NCI-H2227 (cell line): ENCODE data around the gene NOS3.
A peak's percentile ranks its signal among the peaks of the same experiment; 100 is the strongest.

Experiments used
- DNase-seq: peaks from one replicate; lab custom pipeline; 2025; ENCODE audit not compliant: unreplicated experiment; lab: John Stamatoyannopoulos, UW

NOS3 gene

GRCh38 chr7:150978126-150978789 lies 12.6 kb upstream of the NOS3 start, which contains the start of gene KCNH2:
KCNH2 (minus strand) TSS chr7:150978321; CDS start chr7:150977913, 408 bp downstream.
- DNase-seq: peak; percentile 92

DNA sequence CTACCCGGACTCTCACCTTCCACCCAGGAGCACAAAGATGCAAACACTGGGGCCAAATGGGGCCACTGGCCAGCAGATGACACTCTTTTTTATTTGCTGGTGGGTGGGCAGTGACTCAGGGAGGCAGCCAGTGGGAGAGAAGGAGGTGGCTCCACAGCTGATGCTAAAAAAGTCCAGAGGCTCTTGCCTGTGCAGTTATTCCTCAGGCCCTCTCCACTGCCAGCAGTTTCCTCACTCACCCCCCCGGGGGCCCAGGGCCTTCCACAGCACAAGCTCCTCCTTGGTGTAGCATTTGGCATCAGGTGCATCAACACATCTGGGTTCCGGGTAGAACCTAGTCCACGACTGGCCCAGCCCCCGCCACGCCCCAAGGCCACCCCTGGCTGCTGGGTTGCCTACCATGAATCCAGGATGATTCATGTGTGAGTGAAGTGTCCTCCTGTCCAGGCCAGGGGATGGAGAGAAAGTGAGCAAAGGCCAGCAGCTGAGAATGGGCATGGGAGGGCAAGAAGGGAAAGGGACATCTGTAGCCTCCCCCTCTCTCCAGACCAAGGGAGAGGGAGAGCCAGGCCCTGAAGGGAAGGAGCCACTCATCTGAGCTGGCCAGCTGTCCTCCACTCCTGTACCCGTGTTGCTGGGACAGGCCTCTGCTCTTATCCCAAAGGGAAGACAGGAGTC lies 11.0 kb upstream of the NOS3 start:
- no peak for DNase-seq

GRCh38 chr7:150980663-150981062 lies 10.2 kb upstream of the NOS3 start:
- DNase-seq: peak; percentile 33

DNA sequence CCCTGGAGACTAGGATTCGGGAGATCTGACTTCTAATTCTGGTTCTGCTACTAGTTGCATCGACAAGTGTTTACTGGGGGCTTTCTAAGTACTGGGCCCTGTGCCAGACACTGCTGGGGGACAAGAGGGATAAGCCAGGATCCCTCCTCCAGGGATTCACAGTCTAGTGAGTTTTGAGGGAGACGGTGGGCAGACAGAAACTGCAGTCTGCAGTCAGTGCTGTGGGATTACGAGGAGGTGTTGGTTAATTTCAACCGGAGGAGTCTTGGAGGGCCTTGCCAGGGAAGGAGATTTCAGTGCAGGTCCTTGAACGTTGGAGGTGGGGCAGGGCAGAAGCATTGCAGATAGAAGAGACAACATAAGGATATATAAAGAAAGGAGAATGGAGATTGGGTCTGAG lies 9.2 kb upstream of the NOS3 start:
- DNase-seq: no peak

DNA sequence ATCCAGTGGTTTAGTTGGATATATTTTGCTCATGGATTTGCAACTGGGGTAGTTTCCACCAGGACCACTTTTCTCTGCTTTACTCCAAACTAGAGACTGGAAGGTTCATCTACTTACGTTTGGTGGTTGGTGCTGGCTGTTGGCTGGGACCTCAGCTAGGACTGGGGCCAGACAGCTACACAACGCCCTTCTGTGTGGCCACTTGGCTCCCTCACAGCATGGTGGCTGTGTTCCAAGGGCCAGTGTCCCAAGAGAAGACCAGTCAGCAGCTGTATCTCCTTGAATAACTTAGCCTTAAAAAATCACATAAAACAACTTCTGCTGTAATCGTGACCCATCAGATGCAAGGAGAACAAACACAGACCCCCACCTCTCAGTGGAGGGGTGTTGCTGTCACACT lies 8.5 kb upstream of the NOS3 start:
- DNase-seq: no peak

DNA sequence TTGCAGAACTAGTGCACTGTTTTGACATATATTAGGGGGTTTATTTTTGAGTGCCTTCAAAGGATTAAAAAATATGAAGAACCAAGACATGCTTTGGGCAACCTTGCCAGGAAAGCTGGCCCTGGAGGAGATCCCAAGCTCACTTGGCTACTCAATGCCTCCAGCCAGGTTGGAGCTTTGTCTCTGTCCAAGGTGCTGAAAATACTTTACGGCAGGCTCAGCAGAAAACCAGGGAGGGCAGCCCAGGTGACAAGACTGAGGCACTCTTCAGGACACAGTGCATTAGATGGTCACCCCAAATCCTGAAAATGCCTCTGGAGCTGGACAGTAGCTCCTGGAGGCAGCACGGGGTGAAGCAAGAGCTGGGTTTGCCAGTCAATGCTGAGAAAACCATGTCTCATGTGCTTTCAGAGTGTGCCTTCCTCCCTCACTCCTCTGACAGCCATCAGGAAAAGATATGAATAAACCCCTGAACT lies 6.9 kb upstream of the NOS3 start:
- no peak for DNase-seq

DNA sequence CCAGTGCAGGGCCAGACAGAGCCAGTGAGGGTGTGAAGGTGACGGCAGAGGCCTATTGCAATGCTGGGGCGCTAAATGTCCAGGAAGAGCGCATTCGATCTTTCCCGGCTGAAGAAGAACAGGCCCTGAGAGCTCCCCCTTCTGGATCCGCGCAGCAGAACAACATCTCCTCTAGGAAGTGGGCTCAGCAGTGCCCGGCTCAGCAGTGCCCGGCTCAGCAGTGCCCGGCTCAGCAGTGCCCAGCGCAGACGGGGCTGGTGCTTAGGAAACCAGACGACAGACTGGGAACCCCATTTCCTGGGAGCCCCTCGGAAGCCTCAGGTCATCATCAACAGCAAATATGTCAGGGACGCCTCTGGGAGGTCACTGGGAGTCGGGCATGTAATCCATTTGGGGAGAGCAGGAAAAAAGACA lies 4.7 kb upstream of the NOS3 start:
- DNase-seq: peak; percentile 62

- DNase-seq: no peak
Observed at GRCh38 chr7:150986556-150986955, 4.3 kb upstream of the NOS3 start.

DNA sequence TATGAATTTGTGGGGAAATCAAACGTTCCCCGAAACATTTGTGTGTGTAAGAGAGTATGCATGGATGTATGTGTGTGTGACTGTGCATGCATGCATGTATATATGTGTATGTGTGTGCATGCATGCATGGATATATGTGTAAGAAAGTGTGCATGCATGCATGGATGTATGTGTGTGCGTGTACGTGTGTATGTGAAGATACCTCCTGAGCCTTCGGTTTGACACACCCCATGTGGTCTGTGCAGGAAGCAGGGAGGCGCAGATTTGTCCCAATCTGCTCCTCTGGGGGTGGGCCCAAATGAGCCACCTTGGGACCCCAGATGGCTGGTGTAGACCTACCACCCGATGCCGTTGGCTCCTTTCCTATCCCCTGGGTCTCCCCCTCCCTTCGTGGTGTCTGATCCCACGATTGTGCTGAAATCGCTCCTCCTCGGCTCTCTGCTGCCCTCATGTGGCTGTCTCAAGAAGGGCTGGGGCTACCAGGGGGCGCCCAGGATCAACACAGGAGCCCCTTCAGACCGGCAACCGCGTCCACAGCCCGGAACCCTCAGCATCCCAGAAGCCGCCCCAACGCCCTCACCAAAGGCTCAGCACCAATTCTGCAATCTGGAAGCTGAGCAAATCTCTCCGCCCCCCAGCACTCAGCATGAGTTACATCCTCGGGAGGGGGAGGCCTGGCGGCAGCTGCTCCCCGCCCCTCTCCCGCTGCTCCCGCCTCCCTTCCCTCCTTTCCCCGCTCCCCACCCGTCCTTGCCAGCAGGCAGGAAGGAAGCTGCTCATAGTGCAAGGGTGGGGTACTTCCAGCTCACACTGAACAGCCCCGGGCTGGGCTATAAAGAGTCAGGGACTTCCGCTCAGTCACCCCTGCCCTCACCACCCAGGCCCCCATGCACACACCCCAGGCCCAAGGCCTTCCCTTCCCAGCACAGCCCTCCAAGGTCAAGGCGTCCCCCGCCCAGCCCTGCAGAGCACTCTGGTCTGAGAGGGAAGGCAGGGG lies 2.3 kb upstream of the NOS3 start:
- peak; percentile 96 for DNase-seq

DNA sequence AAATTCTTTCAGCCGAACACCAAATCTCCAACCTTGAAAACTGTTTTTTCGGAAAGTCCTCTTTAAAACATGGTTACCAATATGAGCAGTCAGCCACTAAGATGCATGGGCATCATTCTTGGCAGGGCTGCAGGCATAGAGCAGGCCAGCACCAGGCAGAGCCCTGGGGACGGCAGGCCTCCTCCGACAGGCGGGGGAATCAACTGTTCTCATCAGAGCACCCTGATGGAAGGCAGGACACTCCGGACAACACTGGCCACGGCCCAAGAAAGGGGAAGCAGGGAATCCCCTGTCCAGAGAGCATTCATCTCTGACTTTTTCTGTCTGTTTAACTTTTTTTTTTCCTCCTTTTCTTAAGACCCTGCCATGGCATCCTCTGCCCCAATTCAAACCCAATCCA lies 1.4 kb upstream of the NOS3 start:
- no peak for DNase-seq

- DNase-seq: no peak
Observed at GRCh38 chr7:150992051-150992640, 1.3 kb downstream of the NOS3 start.

GRCh38 chr7:150992833-150993302 lies 2.1 kb downstream of the NOS3 start:
- DNase-seq: peak; percentile 73

GRCh38 chr7:150993511-150993910 lies 2.7 kb downstream of the NOS3 start:
- no peak for DNase-seq

DNA sequence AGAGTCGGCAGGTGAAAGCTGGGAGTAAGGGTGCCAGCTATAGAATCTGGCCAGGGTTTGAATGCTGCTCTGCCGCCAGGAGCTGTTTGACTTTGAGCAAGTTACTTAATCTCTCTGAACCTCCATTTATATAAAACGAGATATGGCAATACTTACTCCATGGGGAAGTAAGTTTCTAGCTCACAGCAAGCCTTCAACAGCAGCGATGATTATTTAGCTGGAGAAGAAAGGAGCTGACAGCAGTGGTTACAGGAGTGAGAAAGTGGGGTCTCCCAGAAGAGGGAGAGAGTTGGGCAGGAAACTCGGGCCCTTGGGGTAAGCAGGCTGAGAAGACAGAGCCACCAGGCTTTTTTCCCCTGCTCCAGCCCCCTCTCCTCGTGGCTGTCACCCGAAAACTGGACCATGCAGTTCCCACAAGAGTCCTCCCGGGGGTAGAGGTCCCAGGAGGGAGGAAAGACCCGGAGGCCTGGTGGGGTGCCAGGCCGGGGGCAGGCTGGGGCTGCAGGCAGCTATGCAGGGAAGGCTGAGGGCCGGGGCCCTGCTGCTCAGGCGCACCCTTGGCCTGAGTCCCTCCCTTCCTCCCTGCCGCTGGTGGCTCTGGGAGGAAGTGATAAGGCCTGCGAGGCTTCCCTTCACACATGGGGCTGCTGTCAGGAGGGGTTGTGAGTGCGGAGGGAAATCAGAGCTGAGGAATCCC lies 3.5 kb downstream of the NOS3 start:
- DNase-seq: no peak

DNA sequence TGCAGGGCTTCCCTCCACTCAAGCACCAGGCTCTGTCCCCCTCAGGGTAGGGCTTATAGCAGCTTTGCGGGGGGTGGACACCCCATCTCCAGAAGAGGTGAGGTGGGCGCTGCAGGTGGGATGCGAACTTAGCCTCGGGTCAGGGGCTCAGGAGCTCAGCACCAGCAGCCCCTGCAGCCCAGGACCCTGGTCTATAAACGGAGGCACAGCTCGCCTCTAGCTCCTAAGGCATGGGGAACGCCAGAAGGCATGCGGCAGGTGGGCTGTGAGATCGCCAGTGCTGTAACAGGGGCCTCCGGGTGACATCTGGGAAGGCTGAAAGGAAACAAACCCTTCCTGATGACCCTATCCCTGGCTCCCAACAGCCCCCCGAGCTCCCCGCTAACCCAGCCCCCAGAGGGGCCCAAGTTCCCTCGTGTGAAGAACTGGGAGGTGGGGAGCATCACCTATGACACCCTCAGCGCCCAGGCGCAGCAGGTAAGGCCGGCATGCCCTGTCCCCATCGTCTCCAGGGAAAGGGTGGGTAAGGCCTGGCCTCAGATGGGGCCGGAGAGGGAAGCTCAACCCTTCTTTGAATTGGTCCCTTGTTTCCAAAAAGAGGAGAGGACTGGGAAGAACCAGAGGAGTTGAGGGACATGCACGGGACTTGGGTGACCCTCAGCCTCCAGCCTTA lies 4.2 kb downstream of the NOS3 start:
- DNase-seq: no peak

- DNase-seq: no peak
Observed at GRCh38 chr7:150996376-150997074, 5.7 kb downstream of the NOS3 start.

- DNase-seq: no peak
Observed at GRCh38 chr7:150997075-150997511, 6.3 kb downstream of the NOS3 start.

GRCh38 chr7:150997817-150998216 lies 7.0 kb downstream of the NOS3 start:
- DNase-seq: no peak

GRCh38 chr7:150998341-150998740 lies 7.5 kb downstream of the NOS3 start:
- DNase-seq: no peak
